ENCODE data around the gene HCFC1R1.

The HCFC1R1 gene

DNA sequence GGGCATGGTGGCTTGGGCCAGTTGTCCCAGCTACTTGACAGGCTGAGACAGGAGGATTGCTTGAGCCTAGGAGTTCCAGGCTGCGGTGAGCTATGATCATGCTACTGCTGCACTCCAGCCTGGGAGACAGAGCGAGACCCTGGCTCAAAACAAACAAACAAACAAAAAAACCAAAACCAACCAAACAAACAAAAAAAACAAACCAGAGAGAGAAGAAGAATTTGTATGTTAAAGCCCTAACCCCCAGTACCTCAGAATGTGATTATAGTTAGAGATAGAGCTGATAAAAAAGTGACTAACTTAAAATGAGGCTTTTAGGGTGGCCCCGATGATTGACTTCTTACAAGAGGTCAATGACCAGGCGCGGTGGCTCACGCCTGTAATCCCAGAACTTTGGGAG, 21.0 kb upstream of the HCFC1R1 start:
- Histone ChIP-seq H3K4me1 (peaks cover 22 to 56% (median 42%) of the 10 kb centered on the region in 10 experiments), H3K27me3 (peaks cover 89 to 100% (median 100%) of the 10 kb centered on the region in 11 experiments), H3K36me3 (no peaks in the 10 kb centered on the region), H3K27ac (no peak overlapping the region), H3K4me3 (peak overlapping the region in 7 of 10 experiments; percentile 61 to 75 (median 63); a peak in 7 of 20 replicates), H3K9ac (no peak overlapping the region), H3K4me2 (peak overlapping the region; percentile 97 to 100 (median 99); a peak in 20 of 22 replicates), H4K20me1 (peaks cover 0 to 29% (median 5%) of the 10 kb centered on the region in 11 experiments; a peak in 8 of 22 replicates), H3K9me3 (replicated peaks in 1 of 11) (no peaks in the 10 kb centered on the region)
- TF ChIP-seq Cebpa-rat (IDR thresholded peaks at IDR 0.05), result no peak

DNA sequence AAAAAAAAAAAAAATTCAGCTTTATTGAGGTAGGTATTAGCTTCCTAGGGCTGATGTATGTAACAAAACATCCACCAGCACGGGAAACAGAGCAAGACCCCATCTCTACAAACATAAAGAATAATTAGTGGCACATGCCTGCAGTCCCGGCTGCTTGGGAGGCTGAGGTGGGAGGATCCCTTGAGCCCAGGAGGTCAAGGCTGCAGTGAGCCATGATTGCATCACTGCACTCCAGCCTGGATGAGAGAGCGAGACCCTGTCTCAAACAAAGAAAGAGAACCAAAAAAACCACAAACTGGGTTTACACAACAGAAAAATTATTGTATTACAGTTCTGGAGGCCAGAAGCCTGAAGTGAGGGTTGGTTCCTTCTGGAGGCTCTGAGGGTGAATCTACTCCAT, 18.6 kb upstream of the HCFC1R1 start:
- peak in 1 of 11 experiments; percentile 37; a peak in 1 of 22 replicates for TF ChIP-seq Cebpa-rat (IDR thresholded peaks at IDR 0.05)
- Histone ChIP-seq H3K27ac (no peak overlapping the region), H4K20me1 (peaks cover 0 to 26% (median 8%) of the 10 kb centered on the region in 11 experiments; a peak in 9 of 22 replicates), H3K27me3 (peaks cover 89 to 100% (median 100%) of the 10 kb centered on the region in 11 experiments), H3K9me3 (replicated peaks in 1 of 11) (no peaks in the 10 kb centered on the region), H3K36me3 (no peaks in the 10 kb centered on the region), H3K4me1 (peaks cover 13 to 36% (median 24%) of the 10 kb centered on the region in 10 experiments; a peak in 19 of 20 replicates), H3K9ac (no peak overlapping the region), H3K4me2 (peak overlapping the region in 4 of 11 experiments; percentile 4 to 31 (median 14); a peak in 5 of 22 replicates), H3K4me3 (no peak overlapping the region)

DNA sequence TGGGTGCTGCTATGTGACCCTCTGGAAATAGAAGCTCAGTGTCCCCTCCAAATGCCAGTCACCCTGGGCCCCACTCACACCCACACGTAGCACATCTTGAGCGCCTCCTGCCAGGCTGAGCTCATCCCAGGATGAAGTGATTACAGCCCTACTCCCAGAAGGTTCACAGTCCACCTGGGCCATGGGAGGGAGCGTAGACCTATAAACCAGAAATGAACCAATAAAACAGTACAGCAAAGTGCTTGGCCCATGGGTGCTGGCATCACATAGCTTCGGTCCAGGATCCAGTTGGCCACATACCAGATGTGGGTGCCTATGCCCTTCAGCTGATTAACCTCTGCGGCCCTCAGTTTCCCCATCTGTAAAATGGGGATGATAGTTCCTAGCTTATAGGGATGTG, 15.2 kb upstream of the HCFC1R1 start:
- peaks cover 93 to 100% (median 100%) of the 10 kb centered on the region in 11 experiments for H3K27me3 ChIP-seq
- no peak for TF ChIP-seq Cebpa-rat (IDR thresholded peaks at IDR 0.05)

DNA sequence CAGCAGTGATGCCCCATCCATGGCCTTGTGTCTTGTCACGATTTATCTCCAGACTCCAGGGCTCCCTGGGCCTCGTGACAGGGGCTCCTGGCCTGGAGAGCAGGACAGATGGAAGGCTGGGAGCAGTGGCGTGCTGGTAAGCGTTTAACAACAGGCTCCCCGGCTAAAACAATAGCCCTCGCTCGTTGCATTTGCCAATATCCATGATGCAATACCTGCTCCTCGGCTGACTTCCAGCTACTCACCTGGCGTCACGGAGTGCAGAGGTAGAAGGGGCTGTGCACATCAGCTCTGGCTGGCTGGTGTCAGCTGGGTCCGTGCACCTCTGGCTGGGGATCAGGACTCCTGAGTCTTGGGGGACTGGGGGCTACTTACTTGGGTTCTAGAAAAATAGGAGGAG, 14.5 kb upstream of the HCFC1R1 start:
- Histone ChIP-seq H3K27ac (no peak overlapping the region), H3K27me3 (peaks cover 93 to 100% (median 100%) of the 10 kb centered on the region in 11 experiments), H3K4me1 (peaks cover 10 to 28% (median 13%) of the 10 kb centered on the region in 10 experiments; a peak in 18 of 20 replicates)

More for the DNA sequence above, 15.2 kb upstream of the HCFC1R1 start:
- H3K4me1 ChIP-seq, result peaks cover 10 to 26% (median 13%) of the 10 kb centered on the region in 10 experiments; a peak in 18 of 20 replicates
- peaks cover 0 to 32% (median 7%) of the 10 kb centered on the region in 11 experiments; a peak in 11 of 22 replicates for H4K20me1 ChIP-seq
- H3K27ac ChIP-seq, result no peak overlapping the region
- H3K4me2 ChIP-seq, result no peak overlapping the region
- H3K9ac ChIP-seq, result no peak overlapping the region
- H3K4me3 ChIP-seq, result no peak overlapping the region
- no peaks in the 10 kb centered on the region for H3K36me3 ChIP-seq
- H3K9me3 ChIP-seq (replicated peaks in 1 of 11), result no peaks in the 10 kb centered on the region

DNA sequence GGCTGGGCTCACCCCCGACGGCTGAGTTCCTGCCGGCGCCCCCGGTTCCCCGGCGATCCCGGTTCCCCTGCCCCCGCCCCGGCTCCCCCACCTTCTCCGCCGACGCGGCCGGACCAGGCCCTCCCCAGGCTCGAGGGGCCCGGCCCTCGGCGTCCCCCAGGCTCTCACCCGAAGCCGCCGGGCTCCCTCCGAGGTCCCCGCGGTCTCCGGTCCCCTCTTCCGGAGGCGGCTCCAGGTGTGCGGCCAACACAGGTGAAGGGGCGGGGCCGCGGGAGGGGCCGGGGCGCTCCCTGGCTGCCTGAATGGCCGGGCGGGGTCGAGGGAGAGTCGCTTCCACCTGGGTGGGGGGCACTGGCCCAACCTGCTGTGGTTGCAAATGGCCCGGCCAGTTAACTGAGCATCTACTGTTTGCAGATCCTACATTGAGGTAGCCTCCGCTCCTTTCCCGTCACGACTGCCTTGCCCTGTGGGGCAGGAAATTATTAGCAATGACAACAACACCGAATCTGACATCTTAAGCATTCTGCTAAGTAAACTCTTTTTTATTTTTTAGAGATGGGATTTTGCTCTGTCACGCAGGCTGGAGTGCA, 13.1 kb upstream of the HCFC1R1 start, which contains the start of gene BICDL2:
TSS of gene BICDL2 (minus strand) at position 219 of the 590 bp plus-strand sequence. CDS start 1,448 bp downstream, outside the sequence.
- Histone ChIP-seq H3K27me3 (peaks cover 94 to 100% (median 100%) of the 10 kb centered on the region in 11 experiments), H3K9ac (peak within 1 kb of the TSS in 3 of 11 experiments; percentile 2 to 57 (median 41); a peak in 1 of 22 replicates), H3K4me2 (peak within 1 kb of the TSS; percentile 46 to 87 (median 62); a peak in 20 of 22 replicates), H3K4me1 (peaks cover 10 to 21% (median 13%) of the 10 kb centered on the region in 10 experiments; a peak in 17 of 20 replicates), H3K4me3 (peak within 1 kb of the TSS in 8 of 10 experiments; percentile 9 to 51 (median 36); a peak in 8 of 20 replicates), H3K9me3 (replicated peaks in 1 of 11) (no peaks in the 10 kb centered on the region), H4K20me1 (peaks cover 0 to 44% (median 7%) of the 10 kb centered on the region in 11 experiments; a peak in 11 of 22 replicates), H3K36me3 (no peaks in the 10 kb centered on the region), H3K27ac (no peak within 1 kb of the TSS)
- no peak for TF ChIP-seq Cebpa-rat (IDR thresholded peaks at IDR 0.05)

More for the DNA sequence above, 14.5 kb upstream of the HCFC1R1 start:
- Histone ChIP-seq H3K9me3 (replicated peaks in 1 of 11) (no peaks in the 10 kb centered on the region), H3K9ac (no peak overlapping the region), H3K36me3 (no peaks in the 10 kb centered on the region), H3K4me3 (no peak overlapping the region), H4K20me1 (peaks cover 0 to 39% (median 7%) of the 10 kb centered on the region in 11 experiments; a peak in 11 of 22 replicates), H3K4me2 (no peak overlapping the region)
- TF ChIP-seq Cebpa-rat (IDR thresholded peaks at IDR 0.05), result peak in 3 of 11 experiments; percentile 31 to 46 (median 37); a peak in 3 of 22 replicates

DNA sequence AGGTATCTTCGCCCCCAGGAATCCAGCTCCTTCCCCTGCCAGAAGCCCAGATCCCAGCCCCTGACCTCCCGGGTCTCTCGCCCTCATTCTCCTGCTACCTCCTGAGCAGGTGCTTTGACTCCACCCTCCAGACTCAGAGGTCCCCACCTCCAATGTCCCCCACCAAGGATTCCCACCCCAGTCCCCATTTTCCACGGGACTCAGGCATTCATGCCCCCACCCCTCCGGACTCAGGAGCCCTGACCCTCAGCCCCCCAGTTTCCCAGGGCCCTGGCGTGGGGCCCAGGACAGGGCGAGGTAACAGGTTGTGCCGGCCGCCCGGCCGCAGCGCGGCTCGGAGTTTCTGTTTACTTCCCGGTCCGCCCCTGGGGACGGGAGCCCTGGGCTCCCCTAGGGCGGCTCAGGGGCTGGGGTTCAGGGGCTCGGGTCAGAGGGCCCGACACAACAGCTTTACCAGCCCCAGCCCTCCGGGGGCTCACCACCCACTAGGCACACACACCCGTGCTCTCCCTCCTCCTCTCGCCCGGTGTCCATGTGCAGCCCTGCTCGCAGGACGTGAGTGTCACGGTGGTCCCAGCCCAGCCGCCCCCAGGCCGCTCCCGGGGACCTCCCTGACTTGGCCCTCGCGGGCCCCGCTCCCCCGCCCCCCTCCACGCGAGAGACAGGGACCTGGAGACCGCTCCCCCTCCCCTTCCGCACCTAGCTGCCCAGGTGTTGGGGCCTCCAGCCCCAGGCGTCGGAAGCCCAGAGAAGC, 12.4 kb upstream of the HCFC1R1 start:
- no peaks in the 10 kb centered on the region for H3K36me3 ChIP-seq
- peak overlapping the region in 3 of 11 experiments; percentile 2 to 57 (median 41); a peak in 1 of 22 replicates for H3K9ac ChIP-seq
- peaks cover 10 to 21% (median 13%) of the 10 kb centered on the region in 10 experiments; a peak in 17 of 20 replicates for H3K4me1 ChIP-seq
- H3K27ac ChIP-seq, result no peak overlapping the region
- peak overlapping the region; percentile 46 to 87 (median 62); a peak in 20 of 22 replicates for H3K4me2 ChIP-seq
- H4K20me1 ChIP-seq, result peaks cover 0 to 49% (median 11%) of the 10 kb centered on the region in 11 experiments; a peak in 14 of 22 replicates
- peak overlapping the region in 8 of 10 experiments; percentile 9 to 51 (median 36); a peak in 8 of 20 replicates for H3K4me3 ChIP-seq
- H3K9me3 ChIP-seq (replicated peaks in 1 of 11), result no peaks in the 10 kb centered on the region
- peaks cover 96 to 100% (median 100%) of the 10 kb centered on the region in 11 experiments for H3K27me3 ChIP-seq
- TF ChIP-seq Cebpa-rat (IDR thresholded peaks at IDR 0.05), result no peak

DNA sequence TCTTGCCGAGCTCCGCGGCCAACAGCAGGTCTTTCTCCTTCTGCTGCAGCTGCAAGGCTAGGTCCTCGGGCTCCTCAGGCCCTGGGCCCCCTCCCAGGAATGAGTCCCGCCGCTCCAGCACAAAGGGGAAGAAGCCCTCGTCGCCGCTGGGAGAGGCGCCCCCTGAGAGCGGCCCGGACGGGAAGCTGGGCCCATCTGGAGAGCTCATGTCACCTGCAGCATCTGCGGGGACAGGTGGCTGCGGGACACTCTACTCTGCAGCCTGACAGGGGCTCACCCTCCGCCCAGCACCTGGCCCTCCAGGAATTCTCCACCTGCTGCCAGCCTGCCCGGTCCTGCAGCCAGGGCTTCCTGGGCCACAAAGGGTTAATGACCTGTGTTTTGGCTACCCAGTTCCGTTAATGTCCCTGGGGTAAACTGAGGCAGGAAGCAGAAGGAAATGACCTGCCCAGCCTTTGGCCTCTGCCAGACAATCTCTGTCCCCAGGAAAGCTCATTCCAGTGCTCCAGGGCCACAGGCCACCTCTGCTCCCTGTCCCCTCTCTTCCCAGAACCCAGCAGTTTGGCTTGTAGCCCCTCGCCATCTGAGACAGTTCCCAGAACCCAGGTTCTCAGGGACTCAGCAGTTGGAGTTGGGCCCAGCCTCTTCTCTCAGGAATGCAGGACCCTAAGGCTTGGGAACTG, 11.7 kb upstream of the HCFC1R1 start:
- H3K4me1 ChIP-seq, result peaks cover 10 to 21% (median 13%) of the 10 kb centered on the region in 10 experiments; a peak in 17 of 20 replicates
- no peaks in the 10 kb centered on the region for H3K9me3 ChIP-seq (replicated peaks in 1 of 11)
- no peak for TF ChIP-seq Cebpa-rat (IDR thresholded peaks at IDR 0.05)
- H3K4me3 ChIP-seq, result peak overlapping the region in 3 of 10 experiments; percentile 9 to 33 (median 13); a peak in 1 of 20 replicates
- peaks cover 0 to 56% (median 18%) of the 10 kb centered on the region in 11 experiments; a peak in 16 of 22 replicates for H4K20me1 ChIP-seq
- no peak overlapping the region for H3K9ac ChIP-seq
- peaks cover 99 to 100% (median 100%) of the 10 kb centered on the region in 11 experiments for H3K27me3 ChIP-seq
- no peaks in the 10 kb centered on the region for H3K36me3 ChIP-seq
- peak overlapping the region; percentile 7 to 87 (median 62); a peak in 9 of 22 replicates for H3K4me2 ChIP-seq
- no peak overlapping the region for H3K27ac ChIP-seq

DNA sequence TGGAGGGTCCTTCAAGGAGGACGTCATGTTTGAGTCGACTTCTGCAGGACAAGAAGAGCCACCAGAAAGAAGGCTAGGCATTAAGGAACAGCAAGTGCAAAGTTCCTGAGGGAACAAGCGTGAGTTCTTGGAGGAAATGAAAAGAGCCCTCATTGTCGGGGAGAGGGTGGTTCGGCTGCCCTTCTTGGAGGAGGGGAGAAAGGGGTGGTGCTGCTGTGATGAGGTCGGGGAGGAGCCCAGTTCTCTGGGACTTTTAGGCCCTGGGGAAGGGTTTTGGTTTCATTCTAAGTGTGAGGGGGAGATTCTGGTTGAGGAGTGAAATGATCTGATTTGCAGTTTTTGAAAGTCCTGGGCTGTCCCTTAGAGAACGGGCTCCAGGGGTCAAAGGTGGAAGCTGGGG, 8.9 kb upstream of the HCFC1R1 start:
- TF ChIP-seq Cebpa-rat (IDR thresholded peaks at IDR 0.05), result no peak
- peaks cover 94 to 99% (median 94%) of the 10 kb centered on the region in 11 experiments for H3K27me3 ChIP-seq
- no peak overlapping the region for H3K4me2 ChIP-seq

More for the DNA sequence above, 8.9 kb upstream of the HCFC1R1 start:
- H3K9me3 ChIP-seq (replicated peaks in 1 of 11), result no peaks in the 10 kb centered on the region
- no peak overlapping the region for H3K9ac ChIP-seq
- peaks cover 0 to 78% (median 44%) of the 10 kb centered on the region in 11 experiments; a peak in 19 of 22 replicates for H4K20me1 ChIP-seq
- no peak overlapping the region for H3K4me3 ChIP-seq
- peaks cover 26 to 44% (median 37%) of the 10 kb centered on the region in 10 experiments for H3K4me1 ChIP-seq
- H3K27ac ChIP-seq, result no peak overlapping the region
- peaks cover 0 to 3% (median 0%) of the 10 kb centered on the region in 11 experiments; a peak in 4 of 22 replicates for H3K36me3 ChIP-seq
